Mesothelial cell of epicardium (in vitro differentiated cells): Measurements from ENCODE around the gene HEBP1. TPM values are rescaled to one million over a fixed set of nuclear protein-coding genes. Genes with fewer than 3 reads are reported as not detected.

Experiments
- DNase-seq, 2 experiments: peaks; one replicate each; pipeline ENCODE4 v3.0.0; 2021; ENCODE audit warnings: low spot score in 2 of 2; ENCODE audit not compliant: unreplicated experiment in 2 of 2
- H3K27ac Mint-ChIP-seq: 2 replicates; pipeline ENCODE4 v1.8.0; 2021; ENCODE audit warnings: mixed read lengths
- H3K27me3 Mint-ChIP-seq: 2 replicates; pipeline ENCODE4 v1.8.0; 2021; ENCODE audit warnings: low read depth, mixed read lengths
- H3K36me3 Mint-ChIP-seq: 2 replicates; pipeline ENCODE4 v1.8.0; 2021; ENCODE audit warnings: mixed read lengths
- H3K4me1 Mint-ChIP-seq: 2 replicates; pipeline ENCODE4 v1.8.0; 2021; ENCODE audit warnings: mixed read lengths
- H3K4me3 Mint-ChIP-seq: 2 replicates; pipeline ENCODE4 v1.8.0; 2021; ENCODE audit warnings: mild to moderate bottlenecking, moderate library complexity, mixed read lengths
- H3K9me3 Mint-ChIP-seq: 2 replicates; pipeline ENCODE4 v1.8.0; 2021; ENCODE audit warnings: mixed read lengths
- total RNA-seq: library from RNA; stranded (reverse); gene quantifications from 3 replicates; pipeline ENCODE4 v1.2.1, GENCODE V29; 2021
- TF ChIP-seq, protein P1 (sequence below): fragments of 200-600 bp; sonication (generic); IDR thresholded peaks from one replicate; pipeline ENCODE4 v1.5.0; 2021; ENCODE audit warnings: antibody characterized with exemption; ENCODE audit not compliant: unreplicated experiment

HEBP1 gene
- total RNA-seq, 1 donor from 2014 or later, result 55.0 TPM

DNA sequence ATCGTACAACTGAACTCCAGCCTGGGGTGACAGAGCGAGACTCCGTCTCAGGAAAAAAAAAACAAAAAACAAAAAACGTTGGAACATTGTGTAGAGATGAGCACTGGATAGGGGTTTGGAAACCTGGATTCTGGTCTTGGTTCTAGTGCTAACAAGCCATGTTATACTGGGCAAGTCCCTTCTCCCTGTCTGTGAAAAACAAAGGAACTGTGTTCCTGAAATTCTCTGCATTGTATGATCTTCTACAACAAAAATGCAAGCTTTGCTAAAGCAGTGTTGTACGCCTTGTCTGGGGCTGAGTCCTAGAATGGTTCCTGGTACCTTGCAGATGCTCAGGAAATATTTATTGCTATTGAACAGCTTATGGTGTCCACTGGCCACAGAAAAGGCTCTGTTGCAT lies 61.5 kb downstream of the HEBP1 start:
- no peaks in the 10 kb centered on the region for H3K27me3 Mint-ChIP-seq
- DNase-seq, result no peak
- no peaks in the 10 kb centered on the region for H3K9me3 Mint-ChIP-seq
- no peak overlapping the region for H3K27ac Mint-ChIP-seq
- peaks cover 19% of the 10 kb centered on the region for H3K4me1 Mint-ChIP-seq
- no peaks in the 10 kb centered on the region for H3K36me3 Mint-ChIP-seq
- H3K4me3 Mint-ChIP-seq, result no peak overlapping the region
- TF ChIP-seq, protein P1, sequence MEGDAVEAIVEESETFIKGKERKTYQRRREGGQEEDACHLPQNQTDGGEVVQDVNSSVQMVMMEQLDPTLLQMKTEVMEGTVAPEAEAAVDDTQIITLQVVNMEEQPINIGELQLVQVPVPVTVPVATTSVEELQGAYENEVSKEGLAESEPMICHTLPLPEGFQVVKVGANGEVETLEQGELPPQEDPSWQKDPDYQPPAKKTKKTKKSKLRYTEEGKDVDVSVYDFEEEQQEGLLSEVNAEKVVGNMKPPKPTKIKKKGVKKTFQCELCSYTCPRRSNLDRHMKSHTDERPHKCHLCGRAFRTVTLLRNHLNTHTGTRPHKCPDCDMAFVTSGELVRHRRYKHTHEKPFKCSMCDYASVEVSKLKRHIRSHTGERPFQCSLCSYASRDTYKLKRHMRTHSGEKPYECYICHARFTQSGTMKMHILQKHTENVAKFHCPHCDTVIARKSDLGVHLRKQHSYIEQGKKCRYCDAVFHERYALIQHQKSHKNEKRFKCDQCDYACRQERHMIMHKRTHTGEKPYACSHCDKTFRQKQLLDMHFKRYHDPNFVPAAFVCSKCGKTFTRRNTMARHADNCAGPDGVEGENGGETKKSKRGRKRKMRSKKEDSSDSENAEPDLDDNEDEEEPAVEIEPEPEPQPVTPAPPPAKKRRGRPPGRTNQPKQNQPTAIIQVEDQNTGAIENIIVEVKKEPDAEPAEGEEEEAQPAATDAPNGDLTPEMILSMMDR, result no peak

DNA sequence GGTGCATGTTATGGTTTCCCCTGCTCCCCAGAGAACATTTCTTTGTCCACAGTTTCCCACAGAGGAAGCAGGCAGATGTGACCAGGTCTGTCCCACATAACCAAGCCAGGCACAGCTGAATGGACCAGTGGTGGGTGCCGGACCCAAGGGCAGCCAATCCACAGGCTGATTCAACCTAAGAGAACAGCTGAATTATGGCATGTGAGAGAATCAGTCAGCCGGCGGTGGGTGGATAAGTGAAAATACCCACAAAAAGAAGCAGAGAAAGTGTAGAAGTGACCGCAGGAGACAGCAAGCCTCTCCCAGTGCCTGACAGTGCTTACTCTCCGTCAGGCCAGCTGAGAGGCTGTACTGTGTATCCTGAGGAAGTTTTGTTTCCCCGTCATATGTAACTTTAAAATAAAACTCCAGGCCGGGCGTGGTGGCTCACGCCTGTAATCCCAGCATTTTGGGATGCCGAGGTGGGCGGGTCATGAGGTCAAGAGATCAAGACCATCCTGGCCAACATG lies 63.0 kb downstream of the HEBP1 start:
- TF ChIP-seq, protein P1, result no peak
- DNase-seq, result peak in 1 of 2 experiments; percentile 24
- no peak overlapping the region for H3K4me3 Mint-ChIP-seq
- no peaks in the 10 kb centered on the region for H3K36me3 Mint-ChIP-seq
- no peak overlapping the region for H3K27ac Mint-ChIP-seq
- no peaks in the 10 kb centered on the region for H3K27me3 Mint-ChIP-seq
- no peaks in the 10 kb centered on the region for H3K9me3 Mint-ChIP-seq
- H3K4me1 Mint-ChIP-seq, result peaks cover 19% of the 10 kb centered on the region

DNA sequence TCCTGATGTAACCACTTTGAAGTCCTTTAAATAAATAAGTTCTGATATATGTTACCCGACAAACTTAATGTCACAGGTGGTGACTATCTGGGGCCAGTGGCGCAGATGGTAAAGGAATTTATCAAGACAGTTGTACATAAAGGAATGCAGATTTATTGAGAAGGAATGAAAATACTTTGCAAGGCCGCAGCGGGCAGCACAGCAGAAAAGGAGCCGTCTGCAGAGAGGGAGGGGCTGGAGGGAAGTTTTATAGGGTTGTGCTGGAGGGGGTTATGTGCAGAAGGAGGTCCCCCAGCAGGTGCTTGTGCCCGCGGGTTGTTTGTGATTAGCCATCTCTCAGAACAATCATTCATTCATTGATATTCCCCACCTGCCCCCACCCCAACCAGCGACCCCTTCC lies 65.5 kb downstream of the HEBP1 start:
- Mint-ChIP-seq H3K4me1 (peaks cover 19% of the 10 kb centered on the region), H3K36me3 (peaks cover 14% of the 10 kb centered on the region), H3K4me3 (no peak overlapping the region), H3K27ac (peak overlapping the region; percentile 93), H3K27me3 (no peaks in the 10 kb centered on the region), H3K9me3 (peaks cover 7% of the 10 kb centered on the region)
- TF ChIP-seq, protein P1, result no peak
- DNase-seq, result peak in 1 of 2 experiments; percentile 42

DNA sequence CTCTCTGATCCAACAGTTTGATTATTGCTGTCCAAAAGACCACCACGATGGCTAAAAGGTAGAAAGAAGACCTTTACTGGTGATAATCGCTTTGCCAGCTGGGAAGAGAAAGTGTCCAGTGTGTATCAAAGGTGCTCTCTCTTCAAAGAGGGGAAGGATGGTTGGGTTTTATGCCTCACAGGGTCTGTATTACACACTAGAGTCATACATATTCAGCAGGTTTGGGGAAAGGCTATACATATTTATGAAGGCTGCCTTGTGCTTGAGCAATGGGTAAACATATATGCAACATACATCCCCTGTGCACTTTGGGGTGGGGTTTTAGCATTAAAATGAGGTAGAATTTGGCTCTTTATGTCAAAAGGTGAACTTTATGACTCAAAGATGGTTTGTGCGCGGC lies 66.3 kb downstream of the HEBP1 start:
- Mint-ChIP-seq H3K27ac (peak overlapping the region; percentile 93), H3K36me3 (peaks cover 15% of the 10 kb centered on the region), H3K4me3 (no peak overlapping the region), H3K9me3 (peaks cover 7% of the 10 kb centered on the region), H3K27me3 (no peaks in the 10 kb centered on the region), H3K4me1 (peaks cover 19% of the 10 kb centered on the region)
- peak in 1 of 2 experiments; percentile 3 for DNase-seq
- TF ChIP-seq, protein P1, result no peak

DNA sequence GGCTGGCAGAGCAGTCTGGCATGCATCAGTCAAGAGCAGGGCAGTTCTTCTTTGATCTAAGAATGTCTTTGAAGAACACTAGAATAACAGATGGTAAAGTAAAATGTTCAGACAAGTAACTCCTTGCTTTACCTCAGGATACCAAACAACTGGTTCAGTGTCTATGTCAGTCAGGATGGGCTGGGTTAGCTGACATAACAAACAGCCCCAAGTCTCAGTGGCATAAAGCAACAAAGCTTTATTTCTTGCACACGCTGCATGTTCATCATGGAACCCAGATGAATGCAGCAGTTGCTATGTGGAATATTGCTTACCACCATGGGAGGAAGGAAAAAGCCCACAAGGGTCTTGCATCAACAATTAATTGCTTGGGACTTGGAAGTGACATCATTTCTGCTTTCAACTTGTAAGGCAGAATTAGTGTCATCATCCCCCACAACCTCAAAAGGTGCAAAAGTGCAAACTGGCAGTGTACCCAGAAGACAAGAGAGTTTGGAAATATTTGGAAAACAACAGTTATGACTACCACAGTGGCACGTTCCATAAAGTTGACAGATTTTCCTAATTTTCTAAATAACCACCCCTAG lies 69.3 kb downstream of the HEBP1 start:
- TF ChIP-seq, protein P1, result no peak
- Mint-ChIP-seq H3K27ac (peak overlapping the region; percentile 30), H3K9me3 (peaks cover 7% of the 10 kb centered on the region), H3K36me3 (peaks cover 20% of the 10 kb centered on the region), H3K27me3 (no peaks in the 10 kb centered on the region), H3K4me3 (no peak overlapping the region), H3K4me1 (peaks cover 31% of the 10 kb centered on the region)
- DNase-seq, result no peak
